SU-DHL-6 (cell line): ENCODE data around the gene FOSL2.

Experiments
- H2AFZ ChIP-seq: fragments of 200-600 bp; sonication (generic); 2 replicates; pipeline ENCODE4 v1.6.1; 2014; ENCODE audit warnings: low read depth, mild to moderate bottlenecking, moderate library complexity, mixed read lengths, antibody characterized with exemption, low read length; ENCODE audit not compliant: severe bottlenecking
- H3F3A ChIP-seq: fragments of 200-600 bp; shearing (Covaris generic); 2 replicates; pipeline ENCODE4 v1.6.0; 2016; ENCODE audit warnings: antibody characterized with exemption, mild to moderate bottlenecking; ENCODE audit not compliant: insufficient read depth
- H3K27ac ChIP-seq: fragments of 200-600 bp; sonication (generic); 2 replicates; pipeline ENCODE4 v1.5.1; 2016; ENCODE audit warnings: low read depth, mild to moderate bottlenecking, low read length, moderate library complexity, mixed read lengths
- H3K27me3 ChIP-seq: fragments of 200-600 bp; sonication (generic), shearing (Covaris generic); 2 replicates; pipeline ENCODE4 v1.6.0; 2014; ENCODE audit warnings: mild to moderate bottlenecking, low read length
- H3K36me3 ChIP-seq: fragments of 200-600 bp; sonication (generic); 2 replicates; pipeline ENCODE4 v1.6.1; 2014; ENCODE audit warnings: mild to moderate bottlenecking, low read length, mixed read lengths
- H3K4me2 ChIP-seq: fragments of 300-600, 200-600 bp; shearing (Covaris generic), sonication (generic); 2 replicates; pipeline ENCODE4 v1.6.0; 2014; ENCODE audit warnings: low read length, low read depth, mild to moderate bottlenecking; ENCODE audit not compliant: poor library complexity, severe bottlenecking
- H3K4me3 ChIP-seq: fragments of 200-600 bp; sonication (generic); 2 replicates; pipeline ENCODE4 v1.5.1; 2014; ENCODE audit warnings: antibody characterized with exemption, low read length, mild to moderate bottlenecking, mixed read lengths; ENCODE audit not compliant: insufficient read depth, poor library complexity, severe bottlenecking
- H3K79me2 ChIP-seq: fragments of 200-600 bp; sonication (generic); 2 replicates; pipeline ENCODE4 v1.6.1; 2014; ENCODE audit warnings: mild to moderate bottlenecking, low read length, moderate library complexity; ENCODE audit not compliant: insufficient read depth
- H3K9ac ChIP-seq: fragments of 200-600 bp; sonication (generic); 2 replicates; pipeline ENCODE4 v1.7.0; 2014; ENCODE audit warnings: mild to moderate bottlenecking, low read length
- H3K9me2 ChIP-seq: fragments of 200-600 bp; sonication (generic); replicated peaks from 2 replicates; pipeline ENCODE4 v1.6.1; 2014; ENCODE audit warnings: low read length; ENCODE audit not compliant: insufficient read depth
- H3K9me3 ChIP-seq: fragments of 200-600 bp; sonication (generic); 2 replicates; pipeline ENCODE4 v1.6.1; 2014; ENCODE audit warnings: low read length, mixed read lengths; ENCODE audit not compliant: insufficient read depth
- H4K20me1 ChIP-seq: fragments of 200-600 bp; sonication (generic); 2 replicates; pipeline ENCODE4 v1.6.1; 2014; ENCODE audit warnings: low read depth, mild to moderate bottlenecking, antibody characterized with exemption, low read length, moderate library complexity, mixed read lengths
- EZH2phosphoT487 ChIP-seq: fragments of 200-600 bp; sonication (generic), shearing (Covaris generic); conservative IDR thresholded peaks from 2 replicates; pipeline ENCODE4 v1.6.1; 2018; ENCODE audit warnings: mild to moderate bottlenecking, antibody characterized with exemption, low read length, moderate library complexity, mixed read lengths
- TF ChIP-seq, protein P1 (sequence below): fragments of 200-600 bp; sonication (generic); IDR thresholded peaks from one replicate; pipeline ENCODE4 v1.5.1; 2017; ENCODE audit warnings: antibody characterized with exemption, mild to moderate bottlenecking, low read length, moderate library complexity; ENCODE audit not compliant: insufficient read depth, poor library complexity, severe bottlenecking

Gene FOSL2

DNA sequence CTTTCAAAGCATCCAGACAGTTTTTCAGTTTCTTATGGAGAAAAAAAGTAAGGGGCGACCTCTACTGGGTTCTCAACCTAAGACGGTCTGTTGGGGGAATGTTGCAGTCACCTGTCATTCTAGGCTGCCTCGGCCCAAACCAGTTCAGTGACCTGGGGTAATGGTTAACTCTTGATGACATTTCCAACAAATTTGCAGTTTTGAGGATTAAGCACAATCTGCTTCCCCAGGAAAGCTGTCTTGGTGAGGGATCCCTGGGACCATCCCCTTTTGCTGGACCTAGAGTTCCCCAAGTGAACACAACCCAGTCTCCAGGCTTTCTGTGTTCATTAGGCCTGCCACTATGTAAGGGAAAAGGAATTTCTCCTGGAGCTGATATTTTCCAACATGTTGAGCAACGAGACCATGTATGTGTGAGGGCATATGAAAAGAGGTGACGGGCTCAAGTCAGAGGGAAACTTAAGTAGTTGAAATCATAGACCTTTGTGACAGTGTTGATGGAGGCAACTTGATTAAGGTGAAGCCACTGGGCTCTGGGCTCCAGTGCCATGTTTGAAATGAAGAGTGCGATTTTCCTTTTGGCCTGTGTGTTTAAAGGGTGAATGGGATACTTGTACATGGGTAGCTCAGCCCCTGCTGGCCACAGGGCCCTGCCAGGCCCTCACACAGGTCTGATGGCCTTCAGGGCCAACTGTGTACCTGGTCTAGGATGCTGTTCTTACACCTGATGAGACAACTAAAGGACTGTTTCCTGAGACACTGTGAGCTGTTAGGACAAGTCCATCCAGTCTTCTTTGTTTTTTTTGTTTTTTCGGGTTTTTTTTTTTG, 27.0 kb downstream of the FOSL2 start:
- H3K27ac ChIP-seq, result no peak overlapping the region
- H3K9me2 ChIP-seq, result no peaks in the 10 kb centered on the region

DNA sequence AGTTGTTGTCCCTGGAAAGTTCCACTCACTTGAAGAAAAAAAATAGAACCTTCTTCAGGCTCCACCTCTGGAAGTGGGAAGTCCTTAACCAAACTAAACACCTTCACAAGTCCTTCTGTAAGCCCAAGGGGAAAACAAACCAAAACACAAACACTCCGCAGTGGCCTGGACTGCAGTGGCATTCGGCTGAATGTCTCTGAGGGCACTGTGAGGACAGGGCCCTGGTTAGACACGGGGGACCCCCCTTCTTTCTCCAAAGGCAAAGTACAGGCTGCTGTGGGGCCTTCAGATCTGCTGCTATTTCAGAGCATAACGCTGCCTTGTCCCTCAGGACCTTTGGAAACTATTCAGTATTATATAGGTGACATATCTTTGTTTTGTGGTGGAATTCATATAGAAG, 28.1 kb downstream of the FOSL2 start:
- Histone ChIP-seq H4K20me1 (no peaks in the 10 kb centered on the region), H3K4me2 (no peak overlapping the region), H3F3A (no peaks in the 10 kb centered on the region), H3K4me3 (no peak overlapping the region), H3K27me3 (no peaks in the 10 kb centered on the region), H3K36me3 (no peaks in the 10 kb centered on the region), H3K79me2 (no peaks in the 10 kb centered on the region), H3K9me3 (no peaks in the 10 kb centered on the region), H2AFZ (no peak overlapping the region), H3K27ac (no peak overlapping the region), H3K9me2 (no peaks in the 10 kb centered on the region), H3K9ac (no peak overlapping the region)
- TF ChIP-seq, protein P1, sequence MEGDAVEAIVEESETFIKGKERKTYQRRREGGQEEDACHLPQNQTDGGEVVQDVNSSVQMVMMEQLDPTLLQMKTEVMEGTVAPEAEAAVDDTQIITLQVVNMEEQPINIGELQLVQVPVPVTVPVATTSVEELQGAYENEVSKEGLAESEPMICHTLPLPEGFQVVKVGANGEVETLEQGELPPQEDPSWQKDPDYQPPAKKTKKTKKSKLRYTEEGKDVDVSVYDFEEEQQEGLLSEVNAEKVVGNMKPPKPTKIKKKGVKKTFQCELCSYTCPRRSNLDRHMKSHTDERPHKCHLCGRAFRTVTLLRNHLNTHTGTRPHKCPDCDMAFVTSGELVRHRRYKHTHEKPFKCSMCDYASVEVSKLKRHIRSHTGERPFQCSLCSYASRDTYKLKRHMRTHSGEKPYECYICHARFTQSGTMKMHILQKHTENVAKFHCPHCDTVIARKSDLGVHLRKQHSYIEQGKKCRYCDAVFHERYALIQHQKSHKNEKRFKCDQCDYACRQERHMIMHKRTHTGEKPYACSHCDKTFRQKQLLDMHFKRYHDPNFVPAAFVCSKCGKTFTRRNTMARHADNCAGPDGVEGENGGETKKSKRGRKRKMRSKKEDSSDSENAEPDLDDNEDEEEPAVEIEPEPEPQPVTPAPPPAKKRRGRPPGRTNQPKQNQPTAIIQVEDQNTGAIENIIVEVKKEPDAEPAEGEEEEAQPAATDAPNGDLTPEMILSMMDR, result no peak
- no peak for TF ChIP-seq EZH2phosphoT487

More for the DNA sequence above, 27.0 kb downstream of the FOSL2 start:
- Histone ChIP-seq H2AFZ (no peak overlapping the region), H3F3A (no peaks in the 10 kb centered on the region), H3K9me3 (no peaks in the 10 kb centered on the region), H3K79me2 (no peaks in the 10 kb centered on the region), H3K9ac (no peak overlapping the region), H3K27me3 (no peaks in the 10 kb centered on the region), H4K20me1 (no peaks in the 10 kb centered on the region), H3K4me3 (no peak overlapping the region), H3K36me3 (no peaks in the 10 kb centered on the region), H3K4me2 (no peak overlapping the region)
- TF ChIP-seq, protein P1, result peak; percentile 10
- TF ChIP-seq EZH2phosphoT487, result no peak

GRCh38 chr2:28422908-28423741, 30.5 kb downstream of the FOSL2 start:
- H3K9me3 ChIP-seq, result no peaks in the 10 kb centered on the region
- no peaks in the 10 kb centered on the region for H3K36me3 ChIP-seq
- H3K9ac ChIP-seq, result no peak overlapping the region
- TF ChIP-seq, protein P1, result no peak
- TF ChIP-seq EZH2phosphoT487, result no peak
- no peaks in the 10 kb centered on the region for H3K9me2 ChIP-seq
- no peak overlapping the region for H3K27ac ChIP-seq
- no peak overlapping the region for H3K4me2 ChIP-seq
- no peaks in the 10 kb centered on the region for H3F3A ChIP-seq
- no peaks in the 10 kb centered on the region for H4K20me1 ChIP-seq
- no peak overlapping the region for H2AFZ ChIP-seq
- no peaks in the 10 kb centered on the region for H3K79me2 ChIP-seq
- no peak overlapping the region for H3K4me3 ChIP-seq
- no peaks in the 10 kb centered on the region for H3K27me3 ChIP-seq
